A549 (cell line): Measurements from ENCODE around the gene DSTN. TPM values are rescaled to one million over a fixed set of nuclear protein-coding genes. Genes with fewer than 3 reads are reported as not detected.
A peak's percentile ranks its signal among the peaks of the same experiment; 100 is the strongest.

ENCODE experiments used
- ATAC-seq, 2 experiments: fragments of 200-7000 bp in 1 of 2; fragments of >200 bp in 1 of 2; cut with Nextera tagmentation in 1 of 2; cut with Tn5 transposase in 1 of 2; 3 replicates each; pipeline versions ENCODE4 v1.8.0 to v1.9.1; 2018 to 2020; ENCODE audit warnings: mild to moderate bottlenecking in 1 of 2, moderate library complexity in 1 of 2
- CTCF ChIA-PET: fragments of 300-600 bp; sonication (Branson Sonifier 250); formaldehyde crosslinking; extraction: SDS; loops from one replicate; lab custom pipeline; 2021; ENCODE audit warnings: antibody characterized with exemption, inconsistent platforms; lab: Yijun Ruan, JAX
- POLR2A ChIA-PET: fragments of 350-600 bp; formaldehyde crosslinking; extraction: SDS; loops from one replicate; lab custom pipeline; 2021; ENCODE audit warnings: antibody characterized with exemption, inconsistent platforms; lab: Yijun Ruan, JAX
- DNase-seq, 2 experiments: peaks; one replicate each; pipeline versions ENCODE4 v3.0.0 to v3.0.0-alpha.2; 2011 to 2016; ENCODE audit warnings: low read depth in 1 of 2, low spot score in 1 of 2
- FAIRE-seq: peaks from 2 replicates; lab custom pipeline; 2011; peaks lifted over from hg19 to GRCh38; lab: Jason Lieb, UNC
- H3K27ac ChIP-seq, 2 experiments: fragments of >200 bp; sonication (Bioruptor Twin); formaldehyde crosslinking; 3 replicates each; pipeline ENCODE4 v1.5.1; 2016 to 2017
- H3K4me1 ChIP-seq: fragments of >200 bp; sonication (Bioruptor Twin); formaldehyde crosslinking; 3 replicates; pipeline ENCODE4 v1.6.1; 2016
- H3K4me2 ChIP-seq: fragments of >200 bp; sonication (Bioruptor Twin); formaldehyde crosslinking; 3 replicates; pipeline ENCODE4 v1.6.1; 2016
- H3K4me3 ChIP-seq: fragments of >200 bp; sonication (Bioruptor Twin); formaldehyde crosslinking; 3 replicates; pipeline ENCODE4 v1.5.1; 2016
- H3K9me3 ChIP-seq: fragments of >200 bp; sonication (Bioruptor Twin); formaldehyde crosslinking; 3 replicates; pipeline ENCODE4 v1.6.1; 2016
- BHLHE40 ChIP-seq: IDR thresholded peaks from 2 replicates; pipeline ENCODE4 v1.6.1; 2012; ENCODE audit warnings: low read depth, low read length, inconsistent platforms
- CBX8 ChIP-seq: fragments of 200-600 bp; sonication (generic); IDR thresholded peaks from 2 replicates; pipeline ENCODE4 v1.6.1; 2016
- CEBPB ChIP-seq, 2 experiments: fragments of >200 bp in 1 of 2; sonication (Bioruptor Twin) in 1 of 2; formaldehyde crosslinking in 1 of 2; IDR thresholded peaks; 2 replicates each; pipeline ENCODE4 v1.6.1; 2012 to 2016
- EP300 ChIP-seq, 2 experiments: fragments of >200 bp; sonication (Bioruptor Twin); formaldehyde crosslinking; IDR thresholded peaks; 2 replicates in 1 of 2; 3 replicates in 1 of 2; pipeline ENCODE4 v1.6.1; 2016 to 2017
- ESRRA ChIP-seq: fragments of 150-350 bp; IDR thresholded peaks from 2 replicates; pipeline ENCODE4 v1.6.1; 2014; ENCODE audit warnings: mild to moderate bottlenecking, low read length, borderline replicate concordance
- FOXS1 ChIP-seq: fragments of 250-450 bp; sonication (Bioruptor Pico); IDR thresholded peaks from 2 replicates; pipeline ENCODE4 v1.5.0; 2020; ENCODE audit warnings: mild to moderate bottlenecking, moderate library complexity
- GATA3 ChIP-seq: IDR thresholded peaks from 2 replicates; pipeline ENCODE4 v1.6.1; 2012; ENCODE audit warnings: borderline replicate concordance
- HEYL ChIP-seq: fragments of 250-450 bp; sonication (Bioruptor Pico); IDR thresholded peaks from 2 replicates; pipeline ENCODE4 v1.8.0; 2021; ENCODE audit warnings: mild to moderate bottlenecking, moderate library complexity
- HOXB5 ChIP-seq: fragments of 250-450 bp; sonication (Bioruptor Pico); IDR thresholded peaks from 2 replicates; pipeline ENCODE4 v1.5.0; 2020; ENCODE audit warnings: mild to moderate bottlenecking, moderate library complexity
- JUN ChIP-seq, 2 experiments: fragments of >200 bp; sonication (Bioruptor Twin); formaldehyde crosslinking; IDR thresholded peaks; 2 replicates in 1 of 2; 3 replicates in 1 of 2; pipeline ENCODE4 v1.6.1; 2016 to 2017
- KDM1A ChIP-seq: fragments of 200-600 bp; sonication (generic); IDR thresholded peaks from 2 replicates; pipeline ENCODE4 v1.6.1; 2016; ENCODE audit warnings: low read depth, mild to moderate bottlenecking
- KDM5A ChIP-seq: fragments of 200-600 bp; sonication (generic); IDR thresholded peaks from 2 replicates; pipeline ENCODE4 v1.6.1; 2016; ENCODE audit warnings: antibody characterized with exemption, mild to moderate bottlenecking
- NFE2L2 ChIP-seq: fragments of 150-350 bp; conservative IDR thresholded peaks from 2 replicates; pipeline ENCODE4 v1.6.1; 2014; ENCODE audit warnings: low read length
- RAD21 ChIP-seq, 2 experiments: fragments of >200 bp in 1 of 2; sonication (Bioruptor Twin) in 1 of 2; formaldehyde crosslinking in 1 of 2; IDR thresholded peaks in 1 of 2; conservative IDR thresholded peaks in 1 of 2; 2 replicates in 1 of 2; 3 replicates in 1 of 2; pipeline ENCODE4 v1.6.1; 2012 to 2018; ENCODE audit warnings: inconsistent platforms in 1 of 2
- RCOR1 ChIP-seq: fragments of 150-350 bp; IDR thresholded peaks from 2 replicates; pipeline ENCODE4 v1.6.1; 2014; ENCODE audit warnings: antibody characterized with exemption, low read length, low read depth
- RNF2 ChIP-seq: fragments of 200-600 bp; sonication (generic); IDR thresholded peaks from 2 replicates; pipeline ENCODE4 v1.6.1; 2016; ENCODE audit warnings: low read depth, mild to moderate bottlenecking, antibody characterized with exemption, moderate library complexity, borderline replicate concordance
- SREBF2 ChIP-seq: fragments of 450-650 bp; IDR thresholded peaks from 2 replicates; pipeline ENCODE4 v1.6.1; 2014; ENCODE audit warnings: mild to moderate bottlenecking, moderate library complexity
- ZC3H11A ChIP-seq: fragments of 450-650 bp; IDR thresholded peaks from 2 replicates; pipeline ENCODE4 v1.6.1; 2014; ENCODE audit warnings: antibody characterized with exemption, mild to moderate bottlenecking
- WGBS: methylation state at CpG from one replicate; pipeline ENCODE4 v1.1.6; 2017; ENCODE audit errors: missing lambda C conversion rate; 5-methylcytosine and 5-hydroxymethylcytosine counted together
- polyA plus RNA-seq, 4 experiments: library from polyadenylated mRNA; depleted of rRNA in 3 of 4; stranded (reverse); fragments of >200 nt; fragmentation: RNase III in 1 of 4; extraction: RNeasy Plus Mini Kit Qiagen cat#74134 plus additional on column Dnase treatment in 1 of 4; gene quantifications; 2 replicates in 3 of 4; 3 replicates in 1 of 4; pipeline ENCODE4 v1.2.3, GENCODE V29; 2011 to 2017
- TF ChIP-seq, protein P1 (sequence below): fragments of >200 bp; sonication (Bioruptor Twin); formaldehyde crosslinking; IDR thresholded peaks from 3 replicates; pipeline ENCODE4 v1.5.1; 2016
- TF ChIP-seq, protein P2 (sequence below): fragments of 450-650 bp; IDR thresholded peaks from 2 replicates; pipeline ENCODE4 v1.6.1; 2014; ENCODE audit warnings: antibody characterized with exemption
- TF ChIP-seq, protein P3 (sequence below): IDR thresholded peaks from 2 replicates; pipeline ENCODE4 v1.6.1; 2012
- TF ChIP-seq, protein P4 (sequence below): fragments of 150-350 bp; IDR thresholded peaks from 2 replicates; pipeline ENCODE4 v1.6.1; 2014; ENCODE audit warnings: low read depth, mild to moderate bottlenecking, low read length
- TF ChIP-seq, protein P5 (sequence below): fragments of 250-450 bp; sonication (Bioruptor Pico); IDR thresholded peaks from 2 replicates; pipeline ENCODE4 v1.5.0; 2021; ENCODE audit warnings: mild to moderate bottlenecking, moderate library complexity, borderline replicate concordance

DSTN gene
- polyA plus RNA-seq, 2 of the 4 experiments (the other 2 are of a cell fraction) = 544 to 1,131 TPM

DNA sequence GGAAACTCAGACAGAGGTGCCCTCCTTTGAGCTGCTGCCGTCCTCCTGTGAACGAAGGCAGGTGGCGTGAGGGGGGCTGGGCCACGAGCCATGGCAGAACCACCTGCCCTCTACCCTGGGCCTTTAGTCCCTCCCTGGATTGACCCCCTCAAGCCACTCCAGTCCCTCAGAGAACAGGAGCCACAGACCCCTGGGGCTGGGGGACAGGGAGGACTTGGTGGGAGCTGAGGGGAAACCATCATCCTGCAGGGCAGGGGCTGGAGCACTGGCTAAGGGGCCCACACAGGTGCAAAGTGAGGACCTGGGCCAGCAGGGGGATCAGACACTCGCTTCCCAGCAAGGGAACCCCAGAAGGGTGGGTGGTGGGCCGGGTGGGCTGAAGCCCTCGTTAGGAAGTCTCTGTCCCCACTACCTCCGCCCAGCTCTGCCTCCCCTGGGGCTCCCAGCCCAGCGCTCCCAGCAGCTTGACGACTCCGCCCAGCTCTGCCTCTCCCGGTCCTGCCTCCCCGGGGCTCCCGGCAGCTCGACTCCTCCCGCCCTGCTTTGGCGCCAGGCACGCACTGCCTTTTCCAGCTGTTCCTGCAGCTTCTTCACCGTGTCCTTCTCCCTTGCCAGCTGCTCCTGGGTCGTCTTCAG lies 44.4 kb downstream of the DSTN start:
- TF ChIP-seq EP300 (IDR thresholded peaks at IDR 0.05) (no peak), KDM5A (no peak), CBX8 (no peak), FOXS1 (no peak)
- TF ChIP-seq, protein P1, sequence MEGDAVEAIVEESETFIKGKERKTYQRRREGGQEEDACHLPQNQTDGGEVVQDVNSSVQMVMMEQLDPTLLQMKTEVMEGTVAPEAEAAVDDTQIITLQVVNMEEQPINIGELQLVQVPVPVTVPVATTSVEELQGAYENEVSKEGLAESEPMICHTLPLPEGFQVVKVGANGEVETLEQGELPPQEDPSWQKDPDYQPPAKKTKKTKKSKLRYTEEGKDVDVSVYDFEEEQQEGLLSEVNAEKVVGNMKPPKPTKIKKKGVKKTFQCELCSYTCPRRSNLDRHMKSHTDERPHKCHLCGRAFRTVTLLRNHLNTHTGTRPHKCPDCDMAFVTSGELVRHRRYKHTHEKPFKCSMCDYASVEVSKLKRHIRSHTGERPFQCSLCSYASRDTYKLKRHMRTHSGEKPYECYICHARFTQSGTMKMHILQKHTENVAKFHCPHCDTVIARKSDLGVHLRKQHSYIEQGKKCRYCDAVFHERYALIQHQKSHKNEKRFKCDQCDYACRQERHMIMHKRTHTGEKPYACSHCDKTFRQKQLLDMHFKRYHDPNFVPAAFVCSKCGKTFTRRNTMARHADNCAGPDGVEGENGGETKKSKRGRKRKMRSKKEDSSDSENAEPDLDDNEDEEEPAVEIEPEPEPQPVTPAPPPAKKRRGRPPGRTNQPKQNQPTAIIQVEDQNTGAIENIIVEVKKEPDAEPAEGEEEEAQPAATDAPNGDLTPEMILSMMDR = no peak
- TF ChIP-seq, all 56 proteins: peak for 0
- WGBS = 47% methylated on average over 20 of the region's 20 CpGs
- ChIA-PET CTCF (interaction anchor here (0.7 to 20.6 kb wide), 9 partner anchors 14 to 382 kb away, joined by 3 to 501 read pairs (median 5); partner anchors contain the start of genes BFSP1 and DSTN), POLR2A (no interaction called here)
- FAIRE-seq (no peak), ATAC-seq (peak in 1 of 2 experiments; percentile 22; a peak in 3 of 6 replicates), DNase-seq (peak in 1 of 2 experiments; percentile 51)
- Histone ChIP-seq H3K4me2 (no peak overlapping the region), H3K9me3 (no peaks in the 10 kb centered on the region), H3K4me3 (no peak overlapping the region), H3K4me1 (peaks cover 14% of the 10 kb centered on the region; the same call in 2 of the 3 replicates), H3K27ac (peak overlapping the region in 1 of 2 experiments; percentile 46; a peak in 1 of 6 replicates)

DNA sequence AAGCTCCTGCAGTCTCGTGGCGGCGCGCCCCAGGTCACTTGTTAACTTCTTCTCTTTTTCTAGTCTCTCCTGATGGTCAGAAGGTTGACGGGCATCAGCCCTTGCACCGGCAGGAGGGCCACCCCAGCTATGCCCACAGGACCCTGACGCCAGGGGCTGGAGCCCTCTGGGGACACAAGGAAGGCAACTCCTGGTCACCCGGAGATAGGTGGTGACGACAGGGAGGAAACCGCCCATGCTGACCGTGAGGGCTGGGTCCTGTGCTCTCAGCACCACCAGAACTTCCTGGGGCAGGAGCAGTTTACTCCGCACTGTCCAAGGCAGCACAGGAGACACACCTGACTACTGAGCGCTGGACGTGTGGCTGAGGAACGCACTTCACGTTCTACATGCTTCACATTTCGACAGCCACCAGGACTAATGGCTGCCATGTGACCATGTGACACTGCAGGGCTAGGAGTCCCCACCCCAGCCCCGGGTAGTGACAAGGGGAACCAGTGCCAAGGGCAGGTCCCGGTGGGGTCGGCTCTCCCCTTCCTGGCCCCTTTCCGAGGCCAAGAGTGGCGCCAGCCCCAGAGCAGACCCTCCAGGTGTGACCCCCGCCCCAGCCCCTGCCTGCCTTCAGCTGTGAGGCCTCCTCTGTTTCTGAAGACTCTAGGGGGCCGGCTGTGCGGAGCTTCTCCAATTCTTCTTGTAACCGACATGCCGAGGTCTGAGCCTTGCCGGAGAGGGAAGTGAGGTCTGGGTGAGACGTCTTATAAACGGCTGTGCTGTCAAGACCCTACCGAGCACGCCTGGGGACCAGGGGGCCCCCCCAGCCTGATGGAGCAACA lies 45.2 kb downstream of the DSTN start:
- TF ChIP-seq, protein P2, sequence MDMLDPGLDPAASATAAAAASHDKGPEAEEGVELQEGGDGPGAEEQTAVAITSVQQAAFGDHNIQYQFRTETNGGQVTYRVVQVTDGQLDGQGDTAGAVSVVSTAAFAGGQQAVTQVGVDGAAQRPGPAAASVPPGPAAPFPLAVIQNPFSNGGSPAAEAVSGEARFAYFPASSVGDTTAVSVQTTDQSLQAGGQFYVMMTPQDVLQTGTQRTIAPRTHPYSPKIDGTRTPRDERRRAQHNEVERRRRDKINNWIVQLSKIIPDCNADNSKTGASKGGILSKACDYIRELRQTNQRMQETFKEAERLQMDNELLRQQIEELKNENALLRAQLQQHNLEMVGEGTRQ = 0 out of 2 replicates have a peak, but pooled peaks have one; percentile 15
- no peak for TF ChIP-seq ESRRA
- FAIRE-seq (no peak), ATAC-seq (no peak), DNase-seq (no peak)
- CTCF ChIA-PET = interaction anchor here (0.6 to 20.6 kb wide), 15 partner anchors 10 to 381 kb away, joined by 3 to 501 read pairs (median 18); partner anchors contain the start of genes BFSP1 and DSTN
- WGBS = 81% methylated on average over 32 of the region's 32 CpGs
- POLR2A ChIA-PET = interaction anchor here (1.1 kb wide), 1 partner anchor 45 kb away, joined by 5 read pairs; the partner anchor contains the start of gene DSTN
- Histone ChIP-seq H3K27ac (peak overlapping the region in 1 of 2 experiments; percentile 46; a peak in 1 of 6 replicates), H3K4me2 (no peak overlapping the region), H3K4me1 (peaks cover 14% of the 10 kb centered on the region; the same call in 2 of the 3 replicates), H3K9me3 (no peaks in the 10 kb centered on the region), H3K4me3 (no peak overlapping the region)

DNA sequence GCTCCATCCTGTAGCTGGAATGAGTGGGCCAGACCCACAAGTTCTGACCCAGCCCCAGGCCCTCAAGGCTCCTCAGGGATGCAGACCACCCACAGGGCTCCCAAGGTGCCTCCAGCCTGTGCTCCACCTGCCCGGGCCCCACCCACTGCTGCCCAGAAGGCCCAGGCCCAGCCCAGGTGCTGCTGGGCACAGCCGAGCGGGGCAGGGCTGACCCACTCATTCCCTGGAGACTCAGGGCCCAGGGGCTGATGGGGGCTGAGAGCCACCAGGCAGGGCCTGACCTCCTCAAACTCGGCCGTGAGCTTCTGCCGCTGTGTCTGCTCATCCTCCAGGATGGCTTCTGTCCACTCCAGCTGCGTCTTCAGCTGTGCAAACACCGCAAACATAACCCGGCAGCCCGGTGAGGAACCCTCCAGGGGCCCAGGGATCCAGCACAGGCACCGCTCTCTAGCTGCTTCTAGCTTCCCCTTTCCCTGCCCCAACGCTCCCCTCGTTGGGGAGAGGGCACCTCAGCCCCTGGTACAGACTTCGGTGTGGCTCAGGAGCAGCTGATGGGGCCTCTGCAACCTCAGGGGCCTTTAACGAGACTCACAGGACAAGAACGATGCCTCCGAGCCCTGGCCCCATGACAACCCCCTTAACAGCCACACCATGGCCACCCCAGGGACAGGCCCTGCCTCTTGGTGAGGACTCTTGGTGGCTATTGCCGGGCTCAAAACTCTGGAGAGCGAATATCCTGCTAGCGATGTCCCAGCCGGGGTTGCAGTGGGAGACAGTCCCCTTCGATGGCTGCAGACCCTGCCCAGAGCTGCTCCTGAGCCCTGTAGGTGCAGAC lies 46.0 kb downstream of the DSTN start:
- DNase-seq (no peak), ATAC-seq (no peak), FAIRE-seq (no peak)
- ChIA-PET POLR2A (interaction anchor here (1.1 kb wide), 1 partner anchor 46 kb away, joined by 5 read pairs; the partner anchor contains the start of gene DSTN), CTCF (interaction anchor here (1.1 to 20.6 kb wide), 19 partner anchors 8 to 323 kb away, joined by 3 to 501 read pairs (median 18); partner anchors contain the start of genes BFSP1 and DSTN)
- Histone ChIP-seq H3K4me3 (no peak overlapping the region), H3K4me2 (no peak overlapping the region), H3K4me1 (peaks cover 14% of the 10 kb centered on the region; the same call in 2 of the 3 replicates), H3K9me3 (no peaks in the 10 kb centered on the region), H3K27ac (no peak overlapping the region)
- 90% methylated on average over 19 of the region's 22 CpGs for WGBS
- TF ChIP-seq GATA3 = no peak
- no peak for TF ChIP-seq RNF2
- TF ChIP-seq SREBF2 = no peak
- TF ChIP-seq, protein P3, sequence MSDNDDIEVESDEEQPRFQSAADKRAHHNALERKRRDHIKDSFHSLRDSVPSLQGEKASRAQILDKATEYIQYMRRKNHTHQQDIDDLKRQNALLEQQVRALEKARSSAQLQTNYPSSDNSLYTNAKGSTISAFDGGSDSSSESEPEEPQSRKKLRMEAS = no peak
- no peak for TF ChIP-seq RCOR1
- TF ChIP-seq NFE2L2 = no peak
- no peak for TF ChIP-seq HOXB5 (CRISPR knock-in tag)
- no peak for TF ChIP-seq HEYL
- TF ChIP-seq, protein P4, sequence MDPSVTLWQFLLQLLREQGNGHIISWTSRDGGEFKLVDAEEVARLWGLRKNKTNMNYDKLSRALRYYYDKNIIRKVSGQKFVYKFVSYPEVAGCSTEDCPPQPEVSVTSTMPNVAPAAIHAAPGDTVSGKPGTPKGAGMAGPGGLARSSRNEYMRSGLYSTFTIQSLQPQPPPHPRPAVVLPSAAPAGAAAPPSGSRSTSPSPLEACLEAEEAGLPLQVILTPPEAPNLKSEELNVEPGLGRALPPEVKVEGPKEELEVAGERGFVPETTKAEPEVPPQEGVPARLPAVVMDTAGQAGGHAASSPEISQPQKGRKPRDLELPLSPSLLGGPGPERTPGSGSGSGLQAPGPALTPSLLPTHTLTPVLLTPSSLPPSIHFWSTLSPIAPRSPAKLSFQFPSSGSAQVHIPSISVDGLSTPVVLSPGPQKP = no peak
- no peak for TF ChIP-seq FOXS1
- TF ChIP-seq CEBPB (IDR thresholded peaks at IDR 0.05) = no peak
- TF ChIP-seq KDM1A = no peak
- no peak for TF ChIP-seq ZC3H11A
- TF ChIP-seq BHLHE40 = no peak
- no peak for TF ChIP-seq JUN (IDR thresholded peaks at IDR 0.05)
- TF ChIP-seq, protein P5, sequence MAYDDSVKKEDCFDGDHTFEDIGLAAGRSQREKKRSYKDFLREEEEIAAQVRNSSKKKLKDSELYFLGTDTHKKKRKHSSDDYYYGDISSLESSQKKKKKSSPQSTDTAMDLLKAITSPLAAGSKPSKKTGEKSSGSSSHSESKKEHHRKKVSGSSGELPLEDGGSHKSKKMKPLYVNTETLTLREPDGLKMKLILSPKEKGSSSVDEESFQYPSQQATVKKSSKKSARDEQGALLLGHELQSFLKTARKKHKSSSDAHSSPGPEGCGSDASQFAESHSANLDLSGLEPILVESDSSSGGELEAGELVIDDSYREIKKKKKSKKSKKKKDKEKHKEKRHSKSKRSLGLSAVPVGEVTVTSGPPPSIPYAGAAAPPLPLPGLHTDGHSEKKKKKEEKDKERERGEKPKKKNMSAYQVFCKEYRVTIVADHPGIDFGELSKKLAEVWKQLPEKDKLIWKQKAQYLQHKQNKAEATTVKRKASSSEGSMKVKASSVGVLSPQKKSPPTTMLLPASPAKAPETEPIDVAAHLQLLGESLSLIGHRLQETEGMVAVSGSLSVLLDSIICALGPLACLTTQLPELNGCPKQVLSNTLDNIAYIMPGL (CRISPR knock-in tag) = no peak
- TF ChIP-seq RAD21 (conservative IDR thresholded peaks at IDR 0.05 in 1 of 2, IDR thresholded peaks at IDR 0.05 in 1 of 2) = no peak
